ENCODE measurements around the gene TPT1. TPM values are rescaled to one million over a fixed set of nuclear protein-coding genes. Genes with fewer than 3 reads are reported as not detected.

Gene TPT1
- total and polyA plus RNA-seq, 9 of the 15 experiments (the other 6 are each of a cell fraction or from before 2014, with no cell fraction given), result 602 to 2,508 (median 1,784) TPM

- Histone ChIP-seq H3K36me3 (ENCODE audit: control insufficient read depth, insufficient read depth, low read length) (no peaks in the 10 kb centered on the region), H3K27me3 (ENCODE audit: control insufficient read depth in 2 of 2, insufficient read depth in 2 of 2, low read length in 2 of 2) (no peaks in the 10 kb centered on the region), H3K27ac (ENCODE audit: extremely low read depth, low read depth, low read length) (no peak overlapping the region), H4K20me1 (replicated peaks; ENCODE audit: control insufficient read depth, insufficient read depth, low read length) (0 out of 2 replicates have a peak, but pooled peaks cover 4% of the 10 kb centered on the region), H2AFZ (ENCODE audit: low read depth, low read length) (no peak overlapping the region), H3K4me3 (no peak overlapping the region), H3K4me1 (replicated peaks in 1 of 2; ENCODE audit: control insufficient read depth in 2 of 2, insufficient read depth in 2 of 2, low read length in 2 of 2) (peaks cover 16 to 21% of the 10 kb centered on the region in 2 experiments; a peak in 4 of 5 replicates), H3K79me2 (ENCODE audit: control insufficient read depth, insufficient read depth, low read length) (no peaks in the 10 kb centered on the region), H3K9me1 (ENCODE audit: control insufficient read depth, insufficient read depth, low read length) (peaks cover 2% of the 10 kb centered on the region), H3K4me2 (ENCODE audit: insufficient read depth, low read length) (no peak overlapping the region), H3K9me3 (replicated peaks; ENCODE audit: control insufficient read depth, insufficient read depth, low read depth, low read length) (no peaks in the 10 kb centered on the region), H3K9ac (ENCODE audit: insufficient read depth in 1 of 2, low read depth in 2 of 2, low read length in 2 of 2) (no peak overlapping the region)
- FAIRE-seq, result no peak
- 84% methylated on average over 9 of the region's 9 CpGs for WGBS (ENCODE audit: insufficient coverage, low coverage, missing lambda C conversion rate)
- ChIA-PET CTCF (ENCODE audit: low intra/inter-chr PET ratio) (no interaction called here), POLR2A (no interaction called here)
- in situ Hi-C loops (cut with MboI) (no loop called here), intact Hi-C loops (cut with micrococcal nuclease) (loop anchor here (10.0 kb wide), 2 partner anchors 106 to 816 kb away; no protein-coding TSS in a partner anchor)
- no peak for ATAC-seq
- no TSS peak for BruUV-seq (replicated peaks)
- DNase-seq (ENCODE audit: extremely low read depth in 1 of 4, low spot score in 3 of 4), result no peak
- TF ChIP-seq ZNF41 (CRISPR knock-in tag; conservative IDR thresholded peaks at IDR 0.05), result no peak
- no peak for TF ChIP-seq ZNF395 (CRISPR knock-in tag; IDR thresholded peaks at IDR 0.05)
- no peak for TF ChIP-seq HSF4 (CRISPR knock-in tag; IDR thresholded peaks at IDR 0.05; ENCODE audit: borderline replicate concordance)
- no peak for TF ChIP-seq FOXJ3 (CRISPR knock-in tag; IDR thresholded peaks at IDR 0.05)
- no peak for TF ChIP-seq GTF2B (IDR thresholded peaks at IDR 0.05; ENCODE audit: extremely low read depth, insufficient read length)
- no peak for TF ChIP-seq ZNF740 (CRISPR knock-in tag; IDR thresholded peaks at IDR 0.05)
- TF ChIP-seq ZNF740 (tag; IDR thresholded peaks at IDR 0.05), result no peak
- no peak for TF ChIP-seq EGR1 (conservative IDR thresholded peaks at IDR 0.05)
- no peak for TF ChIP-seq KDM5B (IDR thresholded peaks at IDR 0.05; ENCODE audit: insufficient replicate concordance, low read depth, low read length)
- TF ChIP-seq NR0B1 (IDR thresholded peaks at IDR 0.05; ENCODE audit: partially characterized antibody), result no peak
These were observed 40.6 kb downstream of the TPT1 start for GRCh38 chr13:45300190-45300985.
